ENCODE measurements around the gene SORCS3. TPM values are rescaled to one million over a fixed set of nuclear protein-coding genes. Genes with fewer than 3 reads are reported as not detected.

Gene SORCS3
- total RNA-seq, 1 experiment from 2014 or later: not detected

GRCh38 chr10:104816501-104816900, 175.4 kb downstream of the SORCS3 start:
- peak overlapping the region; percentile 9 for H3K4me3 Mint-ChIP-seq (ENCODE audit: unreplicated experiment)
- no peaks in the 10 kb centered on the region for H3K36me3 Mint-ChIP-seq (ENCODE audit: insufficient read depth, unreplicated experiment)
- BruUV-seq (replicated peaks): no TSS peak
- no peak for DNase-seq (ENCODE audit: unreplicated experiment)
- H3K27me3 Mint-ChIP-seq (ENCODE audit: insufficient read depth, unreplicated experiment): no peaks in the 10 kb centered on the region
- ChIA-PET POLR2A (no interaction called here), CTCF (no interaction called here)
- intact Hi-C loops (cut with micrococcal nuclease): no loop called here
- peaks cover 20% of the 10 kb centered on the region for H3K4me1 Mint-ChIP-seq (ENCODE audit: insufficient read depth, unreplicated experiment)
- no peaks in the 10 kb centered on the region for H3K9me3 Mint-ChIP-seq (ENCODE audit: unreplicated experiment)
- TF ChIP-seq, protein P1, sequence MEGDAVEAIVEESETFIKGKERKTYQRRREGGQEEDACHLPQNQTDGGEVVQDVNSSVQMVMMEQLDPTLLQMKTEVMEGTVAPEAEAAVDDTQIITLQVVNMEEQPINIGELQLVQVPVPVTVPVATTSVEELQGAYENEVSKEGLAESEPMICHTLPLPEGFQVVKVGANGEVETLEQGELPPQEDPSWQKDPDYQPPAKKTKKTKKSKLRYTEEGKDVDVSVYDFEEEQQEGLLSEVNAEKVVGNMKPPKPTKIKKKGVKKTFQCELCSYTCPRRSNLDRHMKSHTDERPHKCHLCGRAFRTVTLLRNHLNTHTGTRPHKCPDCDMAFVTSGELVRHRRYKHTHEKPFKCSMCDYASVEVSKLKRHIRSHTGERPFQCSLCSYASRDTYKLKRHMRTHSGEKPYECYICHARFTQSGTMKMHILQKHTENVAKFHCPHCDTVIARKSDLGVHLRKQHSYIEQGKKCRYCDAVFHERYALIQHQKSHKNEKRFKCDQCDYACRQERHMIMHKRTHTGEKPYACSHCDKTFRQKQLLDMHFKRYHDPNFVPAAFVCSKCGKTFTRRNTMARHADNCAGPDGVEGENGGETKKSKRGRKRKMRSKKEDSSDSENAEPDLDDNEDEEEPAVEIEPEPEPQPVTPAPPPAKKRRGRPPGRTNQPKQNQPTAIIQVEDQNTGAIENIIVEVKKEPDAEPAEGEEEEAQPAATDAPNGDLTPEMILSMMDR (IDR thresholded peaks at IDR 0.05; ENCODE audit: unreplicated experiment): no peak
- H3K27ac Mint-ChIP-seq (ENCODE audit: low read depth, unreplicated experiment): peak overlapping the region; percentile 4

DNA sequence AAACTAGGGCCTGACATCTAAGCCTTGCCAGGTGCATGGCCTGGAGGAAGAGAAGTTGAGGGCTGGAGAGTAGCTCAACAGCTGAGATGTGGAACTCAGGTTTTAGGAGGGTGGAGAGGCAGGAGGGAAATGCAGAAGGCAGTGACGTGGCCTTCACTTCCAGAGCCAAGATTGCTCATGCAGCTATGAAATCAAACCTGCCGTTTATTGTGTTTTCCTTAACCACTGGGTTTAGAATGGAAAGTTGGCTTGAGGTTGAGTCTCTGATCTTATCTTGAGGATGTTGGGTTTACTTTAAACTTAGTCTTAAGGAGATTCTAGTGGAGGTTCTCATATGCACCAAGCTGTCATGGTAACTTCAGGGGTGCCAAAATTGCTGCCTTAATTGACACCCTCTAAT, 178.6 kb downstream of the SORCS3 start:
- no TSS peak for BruUV-seq (replicated peaks)
- no peak overlapping the region for H3K27ac Mint-ChIP-seq (ENCODE audit: low read depth, unreplicated experiment)
- H3K4me1 Mint-ChIP-seq (ENCODE audit: insufficient read depth, unreplicated experiment): peaks cover 18% of the 10 kb centered on the region
- ChIA-PET POLR2A (interaction anchor here (1.1 kb wide), 1 partner anchor 8 kb away, joined by 3 read pairs; no protein-coding TSS in a partner anchor), CTCF (no interaction called here)
- DNase-seq (ENCODE audit: unreplicated experiment): no peak
- no peak overlapping the region for H3K4me3 Mint-ChIP-seq (ENCODE audit: unreplicated experiment)
- H3K27me3 Mint-ChIP-seq (ENCODE audit: insufficient read depth, unreplicated experiment): no peaks in the 10 kb centered on the region
- no peaks in the 10 kb centered on the region for H3K36me3 Mint-ChIP-seq (ENCODE audit: insufficient read depth, unreplicated experiment)
- TF ChIP-seq, protein P1 (IDR thresholded peaks at IDR 0.05; ENCODE audit: unreplicated experiment): no peak
- intact Hi-C loops (cut with micrococcal nuclease): no loop called here
- H3K9me3 Mint-ChIP-seq (ENCODE audit: unreplicated experiment): no peaks in the 10 kb centered on the region

- Mint-ChIP-seq H3K27ac (ENCODE audit: low read depth, unreplicated experiment) (no peak overlapping the region), H3K9me3 (ENCODE audit: unreplicated experiment) (no peaks in the 10 kb centered on the region), H3K36me3 (ENCODE audit: insufficient read depth, unreplicated experiment) (no peaks in the 10 kb centered on the region), H3K4me3 (ENCODE audit: unreplicated experiment) (no peak overlapping the region), H3K27me3 (ENCODE audit: insufficient read depth, unreplicated experiment) (no peaks in the 10 kb centered on the region), H3K4me1 (ENCODE audit: insufficient read depth, unreplicated experiment) (peaks cover 9% of the 10 kb centered on the region)
- DNase-seq (ENCODE audit: unreplicated experiment): no peak
- BruUV-seq (replicated peaks): no TSS peak
- POLR2A ChIA-PET: no interaction called here
- TF ChIP-seq, protein P1 (IDR thresholded peaks at IDR 0.05; ENCODE audit: unreplicated experiment): no peak
- intact Hi-C loops (cut with micrococcal nuclease): no loop called here
- CTCF ChIA-PET: no interaction called here
These were observed 181.0 kb downstream of the SORCS3 start for GRCh38 chr10:104822088-104822487.

- H3K4me3 Mint-ChIP-seq (ENCODE audit: unreplicated experiment): no peak overlapping the region
- TF ChIP-seq, protein P1 (IDR thresholded peaks at IDR 0.05; ENCODE audit: unreplicated experiment): no peak
- H3K36me3 Mint-ChIP-seq (ENCODE audit: insufficient read depth, unreplicated experiment): no peaks in the 10 kb centered on the region
- peaks cover 6% of the 10 kb centered on the region for H3K4me1 Mint-ChIP-seq (ENCODE audit: insufficient read depth, unreplicated experiment)
- ChIA-PET CTCF (no interaction called here), POLR2A (no interaction called here)
- no TSS peak for BruUV-seq (replicated peaks)
- intact Hi-C loops (cut with micrococcal nuclease): loop anchor here (1.0 kb wide), 1 partner anchor 15 kb away; no protein-coding TSS in a partner anchor
- peak; percentile 66 for DNase-seq (ENCODE audit: unreplicated experiment)
- no peaks in the 10 kb centered on the region for H3K9me3 Mint-ChIP-seq (ENCODE audit: unreplicated experiment)
- no peaks in the 10 kb centered on the region for H3K27me3 Mint-ChIP-seq (ENCODE audit: insufficient read depth, unreplicated experiment)
- H3K27ac Mint-ChIP-seq (ENCODE audit: low read depth, unreplicated experiment): no peak overlapping the region
These were observed 183.4 kb downstream of the SORCS3 start for GRCh38 chr10:104824380-104825006.
